HepG2 (cell line): ENCODE data around the gene PAPSS2. TPM values are rescaled to one million over a fixed set of nuclear protein-coding genes. Genes with fewer than 3 reads are reported as not detected.

Experiments used
- ARNT ChIP-seq: fragments of 450-650 bp; IDR thresholded peaks from 2 replicates; pipeline ENCODE4 v1.6.1; 2017
- CBFB ChIP-seq: sonication (generic); formaldehyde crosslinking; IDR thresholded peaks from 2 replicates; pipeline ENCODE4 v1.4.0; 2020; ENCODE audit warnings: missing genetic modification reagents
- KLF16 ChIP-seq, 2 experiments: sonication (generic) in 1 of 2; formaldehyde crosslinking in 1 of 2; IDR thresholded peaks; 2 replicates each; pipeline versions ENCODE4 v1.6.1 to v1.8.0; 2016 to 2023; ENCODE audit warnings: missing genetic modification reagents in 2 of 2, missing compliant biosample characterization in 1 of 2
- MATR3 ChIP-seq: sonication (generic); formaldehyde crosslinking; IDR thresholded peaks from 2 replicates; pipeline ENCODE4 v1.4.0; 2020; ENCODE audit warnings: missing genetic modification reagents
- NFKBIZ ChIP-seq: IDR thresholded peaks from 2 replicates; pipeline ENCODE4 v1.6.1; 2018; ENCODE audit warnings: missing genetic modification reagents, missing compliant biosample characterization
- SALL1 ChIP-seq: sonication (generic); formaldehyde crosslinking; IDR thresholded peaks from 2 replicates; pipeline ENCODE4 v1.8.0; 2022; ENCODE audit warnings: mild to moderate bottlenecking, missing genetic modification reagents
- SAP130 ChIP-seq: IDR thresholded peaks from 2 replicates; pipeline ENCODE4 v1.6.1; 2016; ENCODE audit warnings: low read depth
- SP1 ChIP-seq, 2 experiments: fragments of 450-650 bp in 1 of 2; sonication (generic) in 1 of 2; formaldehyde crosslinking in 1 of 2; IDR thresholded peaks; 2 replicates each; pipeline versions ENCODE4 v1.4.0 to v1.6.1; 2016 to 2020; ENCODE audit warnings: missing genetic modification reagents in 1 of 2
- ZFP36L2 ChIP-seq: sonication (generic); formaldehyde crosslinking; IDR thresholded peaks from 2 replicates; pipeline ENCODE4 v1.4.0; 2020; ENCODE audit warnings: missing genetic modification reagents
- ZFP37 ChIP-seq: sonication (generic); formaldehyde crosslinking; IDR thresholded peaks from 2 replicates; pipeline ENCODE4 v1.4.0; 2020; ENCODE audit warnings: missing genetic modification reagents, borderline replicate concordance
- ZNF34 ChIP-seq: sonication (generic); formaldehyde crosslinking; IDR thresholded peaks from 2 replicates; pipeline ENCODE4 v1.4.0; 2020; ENCODE audit warnings: mild to moderate bottlenecking, missing genetic modification reagents, borderline replicate concordance
- ZNF547 ChIP-seq: sonication (generic); formaldehyde crosslinking; IDR thresholded peaks from 2 replicates; pipeline ENCODE4 v1.5.1; 2020; ENCODE audit warnings: mild to moderate bottlenecking, missing genetic modification reagents
- ZNF816 ChIP-seq: sonication (generic); formaldehyde crosslinking; IDR thresholded peaks from 2 replicates; pipeline ENCODE4 v1.8.0; 2022; ENCODE audit warnings: missing genetic modification reagents, mild to moderate bottlenecking, borderline replicate concordance
- polyA plus RNA-seq, 8 experiments: library from polyadenylated mRNA; depleted of rRNA in 3 of 8; stranded (reverse) in 7 of 8; unstranded in 1 of 8; fragments of >200 nt; fragmentation: Illumina TruSeq in 4 of 8; extraction: Trizol in 4 of 8; gene quantifications; 2 replicates each; pipeline versions ENCODE4 v1.2.1 to v1.2.3, GENCODE V29; 2011 to 2016; ENCODE audit warnings: low read depth in 4 of 8, missing spikeins in 1 of 8, mixed read lengths in 1 of 8; ENCODE audit not compliant: insufficient read depth in 1 of 8
- total RNA-seq, 5 experiments: library from RNA; depleted of rRNA; stranded (reverse); fragments of >200 nt; fragmentation: Illumina TruSeq; extraction: Trizol; gene quantifications; 2 replicates each; pipeline ENCODE4 v1.2.3, GENCODE V29; 2016; ENCODE audit warnings: low read depth in 1 of 5
- TF ChIP-seq, protein P1 (sequence below): fragments of 450-650 bp; IDR thresholded peaks from 2 replicates; pipeline ENCODE4 v1.6.1; 2017; ENCODE audit warnings: mild to moderate bottlenecking
- TF ChIP-seq, protein P2 (sequence below): sonication (generic); formaldehyde crosslinking; conservative IDR thresholded peaks from 2 replicates; pipeline ENCODE4 v1.8.0; 2022; ENCODE audit warnings: mild to moderate bottlenecking, moderate library complexity, missing genetic modification reagents
- TF ChIP-seq, protein P3 (sequence below): sonication (generic); formaldehyde crosslinking; IDR thresholded peaks from 2 replicates; pipeline ENCODE4 v1.8.0; 2022; ENCODE audit warnings: missing genetic modification reagents, low read depth, mild to moderate bottlenecking, borderline replicate concordance
- TF ChIP-seq, protein P4 (sequence below): sonication (generic); formaldehyde crosslinking; IDR thresholded peaks from 2 replicates; pipeline ENCODE4 v1.8.1; 2023; ENCODE audit warnings: missing genetic modification reagents, mild to moderate bottlenecking, borderline replicate concordance
- TF ChIP-seq, protein P5 (sequence below): sonication (generic); formaldehyde crosslinking; IDR thresholded peaks from 2 replicates; pipeline ENCODE4 v1.8.1; 2023; ENCODE audit warnings: mild to moderate bottlenecking, missing genetic modification reagents
- TF ChIP-seq, protein P6 (sequence below): sonication (generic); formaldehyde crosslinking; IDR thresholded peaks from 2 replicates; pipeline ENCODE4 v1.5.0; 2020; ENCODE audit warnings: mild to moderate bottlenecking, missing genetic modification reagents, borderline replicate concordance

Gene PAPSS2
- total and polyA plus RNA-seq, 2 of the 13 experiments (the other 11 are each of a cell fraction or from before 2014, with no cell fraction given): 0.11 to 0.12 TPM

DNA sequence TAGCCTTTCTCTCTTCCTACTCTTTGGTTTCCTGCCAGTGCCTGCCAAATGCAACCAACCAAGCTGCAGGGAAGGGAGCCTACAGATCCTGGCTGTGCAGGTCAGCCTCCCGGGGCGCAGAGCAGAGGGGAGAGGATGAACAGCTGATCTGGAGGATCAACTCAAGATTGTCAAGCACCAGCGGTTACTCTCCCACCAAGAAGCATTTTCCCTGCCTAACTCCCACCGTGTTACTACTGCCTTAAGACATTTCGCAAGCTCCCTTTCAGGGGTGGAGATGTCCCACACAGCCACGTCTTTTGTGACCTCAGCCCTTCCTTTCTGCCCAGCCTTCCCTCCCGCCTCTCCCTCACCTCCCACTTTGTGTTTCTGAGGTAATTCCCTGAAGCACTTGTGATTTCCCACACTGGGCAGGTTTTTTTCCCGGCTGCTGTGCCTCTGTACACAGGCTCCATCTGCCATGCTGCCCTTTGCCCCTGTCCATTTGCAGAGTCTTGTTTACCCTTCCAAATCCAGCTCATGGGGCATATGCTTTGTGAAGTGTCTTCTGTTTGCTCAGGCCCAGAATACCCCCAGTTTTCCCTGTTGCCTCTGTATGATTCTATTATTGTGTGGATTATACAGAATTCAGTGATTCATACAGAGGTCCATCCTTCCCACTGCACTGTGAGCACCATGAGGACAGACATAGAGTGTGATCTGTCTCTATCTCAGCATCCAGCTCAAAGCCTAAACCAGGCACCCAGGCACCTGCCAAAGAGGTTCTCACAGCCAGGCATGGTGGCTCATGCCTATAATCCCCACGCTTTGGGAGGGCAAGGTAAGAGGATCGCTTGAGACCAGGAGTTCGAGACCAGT lies 40.9 kb upstream of the PAPSS2 start (continued):
- TF ChIP-seq, protein P1, sequence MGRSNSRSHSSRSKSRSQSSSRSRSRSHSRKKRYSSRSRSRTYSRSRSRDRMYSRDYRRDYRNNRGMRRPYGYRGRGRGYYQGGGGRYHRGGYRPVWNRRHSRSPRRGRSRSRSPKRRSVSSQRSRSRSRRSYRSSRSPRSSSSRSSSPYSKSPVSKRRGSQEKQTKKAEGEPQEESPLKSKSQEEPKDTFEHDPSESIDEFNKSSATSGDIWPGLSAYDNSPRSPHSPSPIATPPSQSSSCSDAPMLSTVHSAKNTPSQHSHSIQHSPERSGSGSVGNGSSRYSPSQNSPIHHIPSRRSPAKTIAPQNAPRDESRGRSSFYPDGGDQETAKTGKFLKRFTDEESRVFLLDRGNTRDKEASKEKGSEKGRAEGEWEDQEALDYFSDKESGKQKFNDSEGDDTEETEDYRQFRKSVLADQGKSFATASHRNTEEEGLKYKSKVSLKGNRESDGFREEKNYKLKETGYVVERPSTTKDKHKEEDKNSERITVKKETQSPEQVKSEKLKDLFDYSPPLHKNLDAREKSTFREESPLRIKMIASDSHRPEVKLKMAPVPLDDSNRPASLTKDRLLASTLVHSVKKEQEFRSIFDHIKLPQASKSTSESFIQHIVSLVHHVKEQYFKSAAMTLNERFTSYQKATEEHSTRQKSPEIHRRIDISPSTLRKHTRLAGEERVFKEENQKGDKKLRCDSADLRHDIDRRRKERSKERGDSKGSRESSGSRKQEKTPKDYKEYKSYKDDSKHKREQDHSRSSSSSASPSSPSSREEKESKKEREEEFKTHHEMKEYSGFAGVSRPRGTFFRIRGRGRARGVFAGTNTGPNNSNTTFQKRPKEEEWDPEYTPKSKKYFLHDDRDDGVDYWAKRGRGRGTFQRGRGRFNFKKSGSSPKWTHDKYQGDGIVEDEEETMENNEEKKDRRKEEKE: no peak
- TF ChIP-seq MATR3: no peak
- no peak for TF ChIP-seq SP1 (IDR thresholded peaks at IDR 0.05)
- peak; percentile 36; the same call in 1 of the 2 replicates for TF ChIP-seq SP1 (CRISPR knock-in tag; IDR thresholded peaks at IDR 0.05)
- TF ChIP-seq ARNT: no peak
- peak; percentile 83; the same call in 1 of the 2 replicates for TF ChIP-seq NFKBIZ (CRISPR knock-in tag)
- TF ChIP-seq, protein P2, sequence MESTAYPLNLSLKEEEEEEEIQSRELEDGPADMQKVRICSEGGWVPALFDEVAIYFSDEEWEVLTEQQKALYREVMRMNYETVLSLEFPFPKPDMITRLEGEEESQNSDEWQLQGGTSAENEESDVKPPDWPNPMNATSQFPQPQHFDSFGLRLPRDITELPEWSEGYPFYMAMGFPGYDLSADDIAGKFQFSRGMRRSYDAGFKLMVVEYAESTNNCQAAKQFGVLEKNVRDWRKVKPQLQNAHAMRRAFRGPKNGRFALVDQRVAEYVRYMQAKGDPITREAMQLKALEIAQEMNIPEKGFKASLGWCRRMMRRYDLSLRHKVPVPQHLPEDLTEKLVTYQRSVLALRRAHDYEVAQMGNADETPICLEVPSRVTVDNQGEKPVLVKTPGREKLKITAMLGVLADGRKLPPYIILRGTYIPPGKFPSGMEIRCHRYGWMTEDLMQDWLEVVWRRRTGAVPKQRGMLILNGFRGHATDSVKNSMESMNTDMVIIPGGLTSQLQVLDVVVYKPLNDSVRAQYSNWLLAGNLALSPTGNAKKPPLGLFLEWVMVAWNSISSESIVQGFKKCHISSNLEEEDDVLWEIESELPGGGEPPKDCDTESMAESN (CRISPR knock-in tag): 0 out of 2 replicates have a peak, but pooled peaks have one; percentile 35
- peak; percentile 98 for TF ChIP-seq SALL1
- TF ChIP-seq KLF16 (CRISPR knock-in tag; IDR thresholded peaks at IDR 0.05): peak in 1 of 2 experiments; percentile 88; a peak in 2 of 4 replicates
- no peak for TF ChIP-seq ZNF547 (CRISPR knock-in tag)
- TF ChIP-seq ZFP36L2 (CRISPR knock-in tag): no peak
- peak; percentile 94 for TF ChIP-seq ZNF34 (CRISPR knock-in tag)
- TF ChIP-seq, protein P3, sequence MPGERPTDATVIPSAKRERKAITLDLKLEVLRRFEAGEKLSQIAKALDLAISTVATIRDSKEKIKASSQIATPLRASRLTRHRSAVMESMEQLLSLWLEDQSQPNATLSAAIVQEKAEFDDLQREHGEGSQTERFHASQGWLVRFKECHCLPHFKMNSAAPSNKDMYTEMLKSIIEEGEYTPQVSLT (CRISPR knock-in tag): no peak
- TF ChIP-seq, protein P4, sequence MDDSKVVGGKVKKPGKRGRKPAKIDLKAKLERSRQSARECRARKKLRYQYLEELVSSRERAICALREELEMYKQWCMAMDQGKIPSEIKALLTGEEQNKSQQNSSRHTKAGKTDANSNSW (CRISPR knock-in tag): no peak
- 0 out of 2 replicates have a peak, but pooled peaks have one; percentile 36 for TF ChIP-seq CBFB (CRISPR knock-in tag)
- TF ChIP-seq, protein P5, sequence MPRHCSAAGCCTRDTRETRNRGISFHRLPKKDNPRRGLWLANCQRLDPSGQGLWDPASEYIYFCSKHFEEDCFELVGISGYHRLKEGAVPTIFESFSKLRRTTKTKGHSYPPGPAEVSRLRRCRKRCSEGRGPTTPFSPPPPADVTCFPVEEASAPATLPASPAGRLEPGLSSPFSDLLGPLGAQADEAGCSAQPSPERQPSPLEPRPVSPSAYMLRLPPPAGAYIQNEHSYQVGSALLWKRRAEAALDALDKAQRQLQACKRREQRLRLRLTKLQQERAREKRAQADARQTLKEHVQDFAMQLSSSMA (CRISPR knock-in tag): peak; percentile 47; the same call in 1 of the 2 replicates
- TF ChIP-seq SAP130 (CRISPR knock-in tag): peak; percentile 88
- TF ChIP-seq, protein P6, sequence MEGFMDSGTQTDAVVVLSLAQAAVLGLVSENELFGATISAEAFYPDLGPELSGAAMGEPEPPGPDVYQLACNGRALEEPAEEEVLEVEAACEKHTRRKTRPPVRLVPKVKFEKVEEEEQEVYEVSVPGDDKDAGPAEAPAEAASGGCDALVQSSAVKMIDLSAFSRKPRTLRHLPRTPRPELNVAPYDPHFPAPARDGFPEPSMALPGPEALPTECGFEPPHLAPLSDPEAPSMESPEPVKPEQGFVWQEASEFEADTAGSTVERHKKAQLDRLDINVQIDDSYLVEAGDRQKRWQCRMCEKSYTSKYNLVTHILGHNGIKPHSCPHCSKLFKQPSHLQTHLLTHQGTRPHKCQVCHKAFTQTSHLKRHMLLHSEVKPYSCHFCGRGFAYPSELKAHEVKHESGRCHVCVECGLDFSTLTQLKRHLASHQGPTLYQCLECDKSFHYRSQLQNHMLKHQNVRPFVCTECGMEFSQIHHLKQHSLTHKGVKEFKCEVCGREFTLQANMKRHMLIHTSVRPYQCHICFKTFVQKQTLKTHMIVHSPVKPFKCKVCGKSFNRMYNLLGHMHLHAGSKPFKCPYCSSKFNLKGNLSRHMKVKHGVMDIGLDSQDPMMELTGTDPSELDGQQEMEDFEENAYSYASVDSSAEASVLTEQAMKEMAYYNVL (CRISPR knock-in tag): peak; percentile 83; the same call in 1 of the 2 replicates
- TF ChIP-seq ZNF816: no peak
- TF ChIP-seq ZFP37 (CRISPR knock-in tag): no peak
